Fibroblast of skin of right quadriceps (primary cell): ENCODE data around the gene UBASH3A.
"Not testable (repeated sequence)": the region's sequence is repeated elsewhere in the genome, so short reads cannot be mapped to it uniquely, and the experiment has no call there.

Experiments used
- DNase-seq: peaks from one replicate; pipeline ENCODE4 v3.0.0-alpha.2; 2013

UBASH3A gene

GRCh38 chr21:42391297-42391696, 12.4 kb upstream of the UBASH3A start:
- DNase-seq = no peak

GRCh38 chr21:42392731-42393442, 10.8 kb upstream of the UBASH3A start:
- no peak for DNase-seq

- no peak for DNase-seq
Observed at GRCh38 chr21:42393443-42393950, 10.2 kb upstream of the UBASH3A start.

- DNase-seq = no peak
Observed at GRCh38 chr21:42395302-42395701, 8.4 kb upstream of the UBASH3A start.

- DNase-seq = no peak
Observed at GRCh38 chr21:42395905-42396651, 7.6 kb upstream of the UBASH3A start, which contains the start of gene TMPRSS3. TSS of gene TMPRSS3 (minus strand) at chr21:42396052. CDS start at chr21:42395417, 635 bp downstream.

GRCh38 chr21:42396799-42397745, 6.6 kb upstream of the UBASH3A start:
- DNase-seq = no peak

GRCh38 chr21:42397746-42398394, 5.8 kb upstream of the UBASH3A start:
- DNase-seq = no peak

GRCh38 chr21:42398436-42399028, 5.2 kb upstream of the UBASH3A start:
- DNase-seq = no peak

GRCh38 chr21:42400525-42400924, 3.2 kb upstream of the UBASH3A start:
- DNase-seq = peak; percentile 17

GRCh38 chr21:42401154-42401553, 2.5 kb upstream of the UBASH3A start:
- peak; percentile 7 for DNase-seq

- no peak for DNase-seq
Observed at GRCh38 chr21:42401820-42402251, 1.9 kb upstream of the UBASH3A start.

- DNase-seq = no peak
Observed at GRCh38 chr21:42404539-42404938, 837 bp downstream of the UBASH3A start.

- no peak for DNase-seq
Observed at GRCh38 chr21:42405064-42406013, 1.6 kb downstream of the UBASH3A start.

GRCh38 chr21:42406201-42406621, 2.5 kb downstream of the UBASH3A start:
- no peak for DNase-seq

GRCh38 chr21:42406866-42407265, 3.2 kb downstream of the UBASH3A start:
- DNase-seq = no peak

- no peak for DNase-seq
Observed at GRCh38 chr21:42407476-42407875, 3.8 kb downstream of the UBASH3A start.

- DNase-seq = not testable (repeated sequence)
Observed at GRCh38 chr21:42408718-42409117, 5.0 kb downstream of the UBASH3A start.

GRCh38 chr21:42409366-42409765, 5.7 kb downstream of the UBASH3A start:
- DNase-seq = no peak

GRCh38 chr21:42411197-42411869, 7.6 kb downstream of the UBASH3A start:
- DNase-seq = no peak
